ENCODE results near the gene PPP3CA.
"Not testable (repeated sequence)": the region's sequence is repeated elsewhere in the genome, so short reads cannot be mapped to it uniquely, and the experiment has no call there.

PPP3CA gene

DNA sequence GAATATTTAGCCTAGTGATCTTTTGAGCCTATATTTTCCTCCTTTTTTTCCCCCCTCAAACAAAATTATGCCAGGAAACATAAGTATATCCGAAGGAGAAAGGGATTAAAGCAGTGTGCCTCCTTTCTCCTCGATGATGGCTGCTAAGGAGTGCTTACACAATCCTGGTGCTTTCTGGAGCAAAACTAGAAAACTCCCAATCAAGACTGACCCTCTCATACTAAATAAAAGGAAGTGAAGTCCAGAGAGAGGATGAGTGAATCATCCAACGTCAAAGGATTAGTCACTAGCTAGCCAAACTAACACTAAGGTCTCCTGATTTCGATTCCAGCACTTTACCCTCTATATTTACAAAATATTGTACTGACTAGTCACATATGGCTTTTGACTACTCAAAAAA is 146.8 kb downstream of the PPP3CA start:
- no peak for DNase-seq

DNA sequence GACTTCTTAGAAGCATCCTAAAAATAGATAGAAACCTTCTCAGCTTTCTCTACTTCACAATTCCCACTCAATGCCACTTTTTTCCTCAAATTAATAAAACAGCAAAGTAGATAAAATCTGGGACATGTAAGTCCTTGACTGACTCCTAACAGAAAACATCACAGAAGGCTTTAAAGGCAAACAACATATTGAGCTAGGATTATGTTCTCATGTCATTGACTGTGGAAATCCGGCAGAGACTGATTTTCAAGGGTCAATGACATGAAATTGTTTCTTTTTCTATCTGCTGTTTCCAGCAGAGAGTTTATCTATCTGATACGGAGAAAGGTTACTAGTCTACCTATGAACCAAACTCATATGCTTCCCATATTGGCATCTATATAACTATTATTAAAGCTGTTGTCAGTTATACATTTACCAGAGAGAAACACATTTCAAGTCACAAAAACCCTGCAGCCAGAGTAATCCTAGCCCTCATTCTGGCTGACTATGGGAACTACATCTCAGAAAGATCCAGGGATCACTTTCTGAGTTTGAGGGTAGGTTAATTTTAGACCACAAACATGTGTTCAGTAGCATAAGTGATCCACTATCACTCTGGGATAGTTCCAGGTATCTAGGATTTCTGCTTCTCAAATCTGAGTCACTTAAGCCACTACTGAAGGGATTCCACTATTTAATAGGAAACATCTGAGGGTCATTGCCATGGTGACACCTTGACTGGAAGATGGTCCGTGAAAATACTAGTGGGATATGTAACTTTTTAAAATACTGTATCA is 147.6 kb downstream of the PPP3CA start:
- DNase-seq = no peak

DNA sequence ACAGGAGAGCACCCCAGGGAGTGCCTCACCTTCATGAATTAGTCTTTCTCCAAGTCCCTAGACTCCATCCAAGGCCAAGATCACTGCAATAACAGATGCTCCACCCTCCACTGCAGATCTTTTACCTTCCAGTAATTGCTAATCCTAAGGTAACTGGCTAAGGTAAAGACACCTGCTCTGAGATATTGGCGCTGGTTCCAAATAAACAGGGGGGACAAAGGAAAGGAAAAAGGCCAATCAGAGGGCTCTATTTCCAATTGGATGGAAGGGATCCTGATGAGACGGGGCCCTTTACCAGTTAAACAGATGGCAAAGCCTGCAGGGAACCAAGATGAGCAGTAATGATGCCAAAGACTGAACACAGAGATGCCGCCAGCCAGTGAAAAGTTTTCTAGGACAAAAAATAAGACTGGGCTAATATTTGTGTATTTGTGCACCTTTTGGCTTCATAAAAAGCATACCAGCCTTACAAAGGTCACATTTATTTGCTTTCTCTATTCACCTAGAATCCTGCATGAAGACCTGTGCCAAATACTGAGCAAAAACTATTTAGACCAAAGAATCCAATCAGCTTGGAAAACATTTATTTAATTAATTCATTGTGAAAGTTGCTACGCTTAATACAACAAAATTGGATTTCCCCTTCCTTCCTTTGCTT is 148.5 kb downstream of the PPP3CA start:
- DNase-seq = no peak

DNA sequence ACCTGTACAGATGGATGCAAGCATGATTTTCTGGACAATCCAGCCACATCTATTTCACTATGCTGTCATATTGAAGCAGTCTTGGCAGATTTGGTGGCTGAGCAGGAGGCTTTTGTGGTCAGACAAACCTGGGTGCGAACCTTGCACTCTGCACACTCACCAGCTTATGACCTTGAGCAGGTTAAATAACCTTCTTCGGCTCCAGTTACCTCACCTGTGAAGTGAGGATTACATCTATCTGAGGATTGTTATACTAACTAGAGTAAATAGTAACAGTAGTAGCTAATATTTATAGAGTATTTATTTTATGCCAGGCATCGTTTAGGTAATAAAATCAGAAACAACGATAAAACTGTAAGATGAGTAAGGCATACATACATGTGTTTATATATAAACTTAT is 150.0 kb downstream of the PPP3CA start:
- no peak for DNase-seq

DNA sequence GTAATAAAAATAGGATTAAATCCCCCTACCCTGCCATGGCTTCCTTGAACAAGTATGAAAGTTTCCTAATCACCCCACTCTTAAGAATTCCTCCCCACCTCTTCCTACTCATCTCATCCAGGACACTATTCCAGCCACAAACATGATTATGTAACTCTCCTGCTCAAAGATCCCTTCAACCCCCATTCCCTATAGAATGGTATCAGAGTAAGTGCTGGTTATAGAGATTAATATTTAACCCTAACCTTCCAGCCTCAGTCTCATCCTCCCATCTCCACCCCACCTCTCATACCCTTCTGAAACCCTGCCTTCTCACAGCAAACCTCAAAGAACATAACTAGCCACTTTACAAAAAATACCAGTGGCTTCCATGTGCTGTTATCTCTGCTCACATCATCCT is 155.1 kb downstream of the PPP3CA start:
- DNase-seq = no peak

DNA sequence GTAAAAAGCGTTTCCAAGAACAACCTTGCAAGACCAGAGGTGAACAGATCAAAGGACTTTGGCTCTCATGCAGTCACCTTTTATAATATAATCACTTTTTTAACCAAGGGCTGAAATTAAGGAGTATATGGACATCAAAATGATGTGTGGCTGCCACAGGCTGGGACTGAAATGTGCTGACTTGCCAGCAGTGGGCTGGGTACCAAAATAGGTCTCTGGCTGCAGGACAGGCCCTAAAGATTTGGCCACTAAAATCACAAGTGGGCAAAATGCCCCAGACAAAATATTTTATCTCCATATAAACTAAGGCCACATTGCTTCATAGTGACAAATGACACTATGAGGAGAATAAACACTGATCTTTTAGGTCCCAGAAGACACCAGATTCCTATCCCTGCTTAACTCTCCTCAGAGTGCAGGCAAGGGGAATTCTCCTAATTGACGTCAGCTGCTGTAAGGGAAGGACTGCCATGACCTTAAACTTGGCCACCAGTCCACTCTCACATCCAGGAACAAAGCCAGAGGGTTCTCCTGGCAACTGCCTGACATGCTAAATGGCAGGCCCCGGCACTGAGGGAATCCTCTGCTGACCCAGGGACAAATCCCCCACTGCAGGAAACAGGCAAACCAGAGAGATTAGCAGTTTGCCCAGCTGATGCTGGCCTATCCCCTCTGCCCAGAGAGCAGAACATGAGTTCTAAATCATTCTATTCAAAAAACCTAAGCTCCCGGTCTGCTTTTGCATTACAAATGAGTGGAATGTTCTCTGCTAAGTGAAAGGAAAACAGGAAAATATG is 155.8 kb downstream of the PPP3CA start:
- no peak for DNase-seq

DNA sequence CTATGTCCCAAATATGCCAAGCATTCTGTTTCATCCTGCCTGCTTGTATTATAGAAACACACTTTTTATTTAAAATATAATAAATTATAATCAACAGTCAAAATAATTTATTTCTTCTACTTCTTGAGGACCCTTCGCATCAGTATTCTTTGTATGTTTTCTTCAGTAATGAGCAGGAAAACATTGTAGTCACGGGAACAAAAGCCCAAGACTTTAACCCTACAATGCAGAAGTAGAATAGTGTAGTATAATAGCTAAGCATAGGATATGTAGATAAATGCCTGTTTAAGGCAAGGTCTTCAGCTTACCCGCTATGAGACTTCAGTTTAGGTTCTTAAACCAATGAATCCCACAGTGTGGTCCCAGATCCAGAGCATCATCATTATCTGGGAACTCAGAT is 156.6 kb downstream of the PPP3CA start:
- DNase-seq = no peak

DNA sequence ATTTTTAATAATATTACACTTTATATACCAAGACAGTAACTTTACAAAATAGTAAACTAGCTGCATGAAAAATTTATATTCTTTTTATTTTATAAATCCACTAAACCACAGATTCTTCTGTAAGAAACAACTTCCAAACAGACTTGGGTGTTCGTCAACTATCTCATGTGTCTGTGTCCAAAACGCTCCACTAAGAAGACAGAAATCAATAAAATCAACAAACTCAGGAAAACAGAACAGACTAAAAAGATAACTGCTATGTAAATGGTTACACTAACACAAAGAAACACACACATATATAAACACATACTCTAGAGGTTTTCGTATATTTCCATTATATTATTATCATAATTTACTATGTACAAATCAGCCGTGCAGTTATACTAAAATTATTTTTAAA is 158.4 kb downstream of the PPP3CA start:
- DNase-seq = no peak

DNA sequence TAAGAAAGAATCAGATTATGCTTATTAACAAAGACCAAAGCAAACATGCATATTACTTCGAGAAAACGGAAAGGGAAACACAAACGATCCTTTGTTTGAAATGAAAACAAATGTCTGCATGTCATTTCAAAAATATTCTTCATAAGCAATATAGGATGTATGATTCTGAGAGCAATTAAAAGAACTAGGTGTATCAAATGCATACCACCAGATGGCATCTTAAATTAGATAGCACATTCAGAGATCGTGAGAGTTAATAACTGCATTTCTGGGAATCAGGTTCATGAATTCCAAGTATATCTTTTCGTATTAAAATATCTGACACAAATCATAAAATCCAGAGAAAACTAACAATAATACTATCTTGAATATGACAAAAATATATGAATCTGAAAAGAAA is 159.5 kb downstream of the PPP3CA start:
- no peak for DNase-seq

DNA sequence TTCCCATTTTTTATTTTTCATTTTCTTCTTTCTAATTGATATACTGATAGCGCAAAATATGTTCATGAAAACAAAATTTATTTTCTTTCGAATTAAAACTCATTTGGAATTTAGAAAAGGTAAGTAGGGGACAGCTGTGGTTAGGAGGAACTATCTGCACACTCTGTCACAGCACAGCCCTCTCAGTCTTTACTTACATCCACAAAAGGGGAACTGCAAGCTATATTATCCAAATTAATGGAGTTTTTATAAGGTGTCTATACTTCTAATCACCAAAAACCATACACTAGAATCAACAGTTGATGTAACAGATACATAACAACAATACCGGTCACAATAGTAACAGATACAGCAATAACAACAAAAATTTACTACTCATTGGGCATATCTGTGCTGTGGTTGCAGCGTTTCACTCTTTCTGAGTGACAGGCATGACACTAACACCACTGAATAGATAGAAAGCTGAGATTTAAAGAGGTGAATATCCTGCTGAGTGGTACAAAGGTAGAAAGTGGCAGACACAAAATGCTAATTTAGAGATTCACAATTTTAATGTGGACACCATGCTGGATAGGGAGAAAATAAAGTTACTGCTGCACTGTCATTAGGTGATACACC is 160.7 kb downstream of the PPP3CA start:
- DNase-seq = no peak

DNA sequence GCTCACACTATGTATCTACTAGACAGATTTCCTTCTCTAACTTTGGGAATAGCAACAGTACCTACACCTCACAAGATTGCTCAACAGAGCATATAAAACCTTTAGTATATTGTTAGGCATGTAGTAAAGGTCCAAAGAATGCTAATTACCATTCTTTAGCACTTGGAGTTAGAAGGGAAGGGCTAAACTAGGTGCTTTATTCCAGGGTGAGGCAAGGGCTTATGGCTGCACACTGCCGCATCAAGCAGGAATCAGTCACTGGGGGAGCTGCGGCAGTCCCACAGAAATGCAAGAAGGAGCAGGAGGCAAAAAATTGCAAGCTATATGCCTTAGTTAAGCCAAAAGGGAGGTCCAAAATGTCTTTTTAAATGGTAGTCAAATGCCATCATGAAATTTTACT is 162.7 kb downstream of the PPP3CA start:
- DNase-seq = no peak

DNA sequence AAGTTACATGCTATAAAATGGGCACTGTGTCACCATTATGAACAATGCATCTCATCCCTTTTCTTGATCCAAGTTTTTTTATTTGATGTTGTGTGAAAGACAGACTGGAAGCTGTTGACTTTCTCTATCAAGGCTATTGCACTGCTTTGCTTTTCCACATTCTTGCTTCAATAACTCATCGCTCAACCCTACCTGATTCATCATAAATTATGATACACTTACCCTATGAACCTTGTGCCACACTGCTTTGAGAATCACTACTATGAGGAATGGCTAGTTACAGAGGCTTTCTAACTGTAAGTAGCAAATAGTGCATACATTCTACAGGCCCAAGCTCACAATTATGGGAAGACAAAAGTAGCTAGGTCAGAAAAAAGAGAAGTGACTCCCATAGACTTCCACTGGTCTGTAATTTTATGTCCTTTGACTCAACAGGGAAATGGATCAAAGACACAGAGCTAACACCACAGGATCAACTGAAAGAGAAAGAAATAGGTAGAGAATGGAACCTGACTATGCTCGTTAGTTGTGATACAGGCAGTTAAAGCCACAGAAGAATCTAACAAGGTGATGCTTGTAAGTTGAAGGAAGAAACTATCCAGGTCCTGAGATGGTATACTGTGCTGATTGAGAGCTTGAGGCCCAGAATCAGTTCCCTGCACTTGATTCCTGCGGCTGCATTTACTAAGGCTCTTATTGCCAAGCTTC is 163.5 kb downstream of the PPP3CA start:
- no peak for DNase-seq

DNA sequence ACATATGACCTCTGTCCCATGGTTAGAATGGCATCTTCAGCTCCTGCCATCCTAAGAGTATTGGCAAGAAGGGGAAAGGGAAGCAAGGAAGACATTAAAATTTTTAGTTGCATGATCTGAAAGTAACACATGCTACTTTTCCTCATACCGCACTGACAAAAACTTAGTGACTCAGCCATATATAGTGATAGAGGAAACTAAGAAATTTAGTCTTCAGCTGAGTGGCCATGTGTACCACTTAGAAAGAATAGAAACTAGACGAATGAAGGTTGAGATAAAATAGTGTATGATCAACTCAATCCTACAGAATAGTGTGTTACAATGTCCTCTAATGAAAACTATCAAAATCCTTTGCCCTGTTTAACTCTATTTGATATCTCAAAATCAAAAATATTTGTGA is 164.1 kb downstream of the PPP3CA start:
- DNase-seq = no peak

DNA sequence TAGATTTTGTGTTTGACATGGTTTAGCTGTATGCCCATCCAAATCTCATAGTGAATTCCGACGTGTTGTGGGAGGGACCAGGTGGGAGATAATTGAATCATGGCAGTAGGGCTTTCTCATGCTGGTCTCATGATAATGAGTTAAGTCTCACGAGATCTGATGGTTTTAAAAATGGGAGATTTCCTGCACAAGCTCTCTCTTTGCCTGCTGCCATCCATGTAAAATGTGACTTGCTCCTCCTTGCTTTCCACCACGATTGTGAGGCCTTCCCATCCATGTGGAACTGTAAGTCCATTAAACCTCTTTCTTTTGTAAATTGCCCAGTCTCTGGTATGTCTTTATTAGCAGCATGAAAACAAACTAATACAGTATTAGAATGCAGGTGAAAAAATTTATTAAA is 164.6 kb downstream of the PPP3CA start:
- not testable (repeated sequence) for DNase-seq

DNA sequence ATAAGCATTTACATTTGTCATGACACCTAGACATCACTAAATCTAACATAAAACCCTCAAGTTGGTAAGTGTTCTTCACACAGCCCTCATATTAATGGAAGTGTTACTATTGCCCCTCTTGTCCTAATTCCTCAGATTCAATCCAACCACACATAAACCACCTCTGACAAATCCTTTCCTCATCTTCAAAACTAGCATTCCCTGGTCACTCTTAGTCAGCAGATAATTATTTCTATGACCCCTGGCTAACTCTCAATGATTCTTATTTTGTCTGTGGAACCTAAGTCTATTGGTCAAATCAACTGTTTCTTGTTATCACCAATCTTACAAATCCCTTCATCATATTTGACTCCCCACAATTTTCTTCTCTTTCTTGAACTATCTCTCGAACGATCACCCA is 168.6 kb downstream of the PPP3CA start:
- no peak for DNase-seq

DNA sequence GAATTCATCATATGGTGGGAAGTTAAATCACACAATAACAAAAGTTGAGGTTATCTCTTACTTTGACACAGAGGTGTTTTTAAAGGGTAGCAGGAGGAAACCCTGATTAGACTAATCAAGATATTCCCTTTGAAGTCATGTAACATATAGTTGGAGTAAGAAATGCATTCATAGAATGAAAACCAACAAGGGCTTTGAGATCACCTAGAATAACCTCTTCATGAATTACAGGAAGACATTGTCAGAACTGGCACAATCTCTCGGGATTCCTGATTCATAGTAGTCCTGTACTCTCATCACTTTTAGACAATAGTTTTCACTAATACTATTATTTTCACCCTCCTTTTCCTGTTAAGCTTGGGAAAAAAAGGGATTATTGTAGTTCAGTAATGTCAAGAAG is 170.2 kb downstream of the PPP3CA start:
- no peak for DNase-seq

DNA sequence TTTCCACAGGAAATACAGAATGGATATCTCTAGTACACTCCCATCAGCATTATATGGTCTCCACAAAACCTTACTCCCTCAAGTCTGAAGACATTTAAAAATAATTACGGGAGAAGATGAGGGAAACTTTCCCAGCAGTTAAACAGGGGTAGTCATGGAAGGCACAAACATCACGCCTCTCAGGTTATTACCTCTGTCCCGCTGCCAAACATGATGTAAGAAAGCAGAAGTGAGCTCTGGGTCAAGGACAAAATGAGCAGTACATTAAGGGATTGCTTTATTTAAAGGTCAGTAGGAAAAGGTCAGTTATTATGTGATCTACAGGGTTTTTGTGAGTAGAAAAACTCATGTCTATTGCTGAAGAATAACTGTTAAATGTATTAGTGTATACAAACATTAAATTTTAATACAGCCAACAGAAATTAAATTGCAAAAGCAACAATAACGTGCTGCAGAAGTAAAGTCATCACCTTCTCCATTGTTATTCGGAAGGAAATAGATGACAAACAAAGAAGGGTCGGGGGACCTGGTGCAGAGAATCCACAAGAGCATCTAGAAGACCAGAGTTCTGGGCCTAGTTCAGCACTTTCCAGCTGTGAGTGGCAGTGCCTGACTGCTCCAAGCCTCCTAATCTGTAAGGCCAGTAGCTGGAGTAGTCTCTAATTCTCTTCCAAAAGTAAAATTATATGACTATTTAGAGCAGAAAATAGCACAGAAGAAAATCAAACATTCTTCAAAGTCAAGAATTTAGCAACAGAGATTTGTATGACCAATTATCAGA is 171.2 kb downstream of the PPP3CA start:
- DNase-seq = no peak

DNA sequence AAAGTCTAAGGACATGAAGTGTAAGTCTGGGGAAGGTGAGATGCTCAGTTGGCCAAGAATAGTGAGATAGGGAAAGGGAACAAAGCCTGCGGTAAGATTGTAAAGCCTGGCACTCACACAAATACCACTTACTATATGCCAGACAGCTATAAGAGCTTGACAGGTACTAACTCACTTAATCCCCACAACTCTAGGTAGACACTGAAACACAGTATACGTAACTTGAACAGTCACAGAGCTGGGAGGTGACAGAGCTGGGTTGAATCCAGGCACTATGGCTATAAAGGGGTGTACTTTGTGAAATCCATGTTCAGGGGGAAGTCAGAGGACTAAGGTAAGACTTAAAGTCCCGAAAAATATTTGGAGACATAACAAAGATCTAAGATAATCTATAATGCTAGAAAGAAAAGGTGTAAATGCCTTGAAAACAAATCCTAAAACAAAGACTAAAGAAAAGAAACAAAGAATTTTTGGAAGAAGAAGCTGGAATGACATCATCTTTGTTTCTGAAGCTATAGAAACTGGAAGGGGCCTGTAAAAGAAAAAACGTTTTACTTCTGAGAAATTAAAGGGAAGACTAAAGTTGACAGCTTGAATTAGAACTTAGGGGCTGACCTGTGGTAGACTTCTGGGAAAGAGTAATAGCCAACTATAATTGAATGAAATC is 172.5 kb downstream of the PPP3CA start:
- DNase-seq = no peak

DNA sequence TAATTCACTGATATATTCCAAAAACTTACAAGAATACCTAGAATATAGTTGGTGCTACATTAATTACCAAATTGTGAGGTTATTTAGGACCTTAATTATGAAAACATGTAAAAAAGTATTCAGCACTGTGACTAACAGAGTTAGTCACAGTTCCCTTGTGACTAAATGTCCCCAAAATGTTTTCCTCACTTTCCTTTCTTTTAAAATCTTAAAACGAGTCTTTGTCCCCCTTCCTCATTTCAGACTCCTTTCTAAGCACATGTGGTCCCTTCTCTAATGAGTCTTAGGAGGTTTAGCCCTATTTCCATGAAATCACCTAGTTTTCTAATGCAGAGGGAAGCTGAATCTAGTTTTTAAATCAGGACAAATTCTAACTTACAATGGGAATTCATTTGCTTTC is 175.0 kb downstream of the PPP3CA start:
- DNase-seq = no peak

DNA sequence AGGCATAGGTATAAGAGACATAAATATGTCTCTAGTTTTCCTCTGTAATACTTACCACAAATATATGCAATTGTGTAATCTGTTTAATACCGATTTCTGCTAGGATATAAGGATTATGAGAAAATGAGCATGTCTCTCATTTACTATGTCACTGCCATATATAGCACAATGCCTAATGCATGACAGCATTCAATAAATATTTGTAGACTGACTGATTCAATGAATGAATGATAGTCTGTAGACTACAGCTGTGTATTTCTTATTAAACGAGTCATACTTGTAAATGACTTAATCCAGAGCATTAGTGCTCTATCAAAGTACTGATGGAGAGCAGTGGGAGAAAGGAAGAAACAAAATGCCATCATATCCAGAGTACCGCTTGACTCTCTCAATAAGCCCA is 175.6 kb downstream of the PPP3CA start:
- no peak for DNase-seq

Measured in stimulated activated CD4-positive, alpha-beta T cell treated with anti-CD3 and anti-CD28 coated beads, Interleukin-2, amount 100 ng/mL, for 24 hours (primary cell).